VCaP (cell line): ENCODE measurements around the gene SMYD3.

Experiments used
- H3K27ac ChIP-seq: fragments of 450-650 bp; 2 replicates; pipeline ENCODE4 v1.5.1; 2017
- TF ChIP-seq, protein P1 (sequence below): fragments of 450-650 bp; conservative IDR thresholded peaks from 2 replicates; pipeline ENCODE4 v1.5.1; 2017; ENCODE audit warnings: mild to moderate bottlenecking, moderate library complexity

SMYD3 gene

GRCh38 chr1:246462986-246463385, 44.1 kb downstream of the SMYD3 start:
- no peak overlapping the region for H3K27ac ChIP-seq
- TF ChIP-seq, protein P1, sequence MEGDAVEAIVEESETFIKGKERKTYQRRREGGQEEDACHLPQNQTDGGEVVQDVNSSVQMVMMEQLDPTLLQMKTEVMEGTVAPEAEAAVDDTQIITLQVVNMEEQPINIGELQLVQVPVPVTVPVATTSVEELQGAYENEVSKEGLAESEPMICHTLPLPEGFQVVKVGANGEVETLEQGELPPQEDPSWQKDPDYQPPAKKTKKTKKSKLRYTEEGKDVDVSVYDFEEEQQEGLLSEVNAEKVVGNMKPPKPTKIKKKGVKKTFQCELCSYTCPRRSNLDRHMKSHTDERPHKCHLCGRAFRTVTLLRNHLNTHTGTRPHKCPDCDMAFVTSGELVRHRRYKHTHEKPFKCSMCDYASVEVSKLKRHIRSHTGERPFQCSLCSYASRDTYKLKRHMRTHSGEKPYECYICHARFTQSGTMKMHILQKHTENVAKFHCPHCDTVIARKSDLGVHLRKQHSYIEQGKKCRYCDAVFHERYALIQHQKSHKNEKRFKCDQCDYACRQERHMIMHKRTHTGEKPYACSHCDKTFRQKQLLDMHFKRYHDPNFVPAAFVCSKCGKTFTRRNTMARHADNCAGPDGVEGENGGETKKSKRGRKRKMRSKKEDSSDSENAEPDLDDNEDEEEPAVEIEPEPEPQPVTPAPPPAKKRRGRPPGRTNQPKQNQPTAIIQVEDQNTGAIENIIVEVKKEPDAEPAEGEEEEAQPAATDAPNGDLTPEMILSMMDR = no peak

- TF ChIP-seq, protein P1 = no peak
- H3K27ac ChIP-seq = no peak overlapping the region
Observed at GRCh38 chr1:246460406-246460805, 46.7 kb downstream of the SMYD3 start.

DNA sequence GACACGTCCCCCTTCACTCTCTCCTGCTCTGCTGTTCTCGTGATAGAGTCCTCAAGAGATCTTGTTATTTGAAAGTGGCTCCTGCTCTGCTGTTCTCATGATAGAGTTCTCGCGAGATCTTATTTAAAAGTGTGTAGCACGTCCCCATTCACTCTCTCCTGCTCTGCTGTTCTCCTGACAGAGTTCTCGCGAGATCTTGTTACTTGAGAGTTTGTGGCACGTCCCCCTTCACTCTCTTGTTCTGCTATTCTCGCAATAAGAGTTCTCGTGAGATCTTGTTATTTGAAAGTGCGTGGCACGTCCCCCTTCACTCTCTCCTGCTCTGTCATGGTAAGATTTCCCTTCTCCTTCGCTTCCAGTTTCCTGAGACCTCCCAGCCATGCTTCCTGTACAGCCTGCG, 47.9 kb downstream of the SMYD3 start:
- TF ChIP-seq, protein P1 = no peak

DNA sequence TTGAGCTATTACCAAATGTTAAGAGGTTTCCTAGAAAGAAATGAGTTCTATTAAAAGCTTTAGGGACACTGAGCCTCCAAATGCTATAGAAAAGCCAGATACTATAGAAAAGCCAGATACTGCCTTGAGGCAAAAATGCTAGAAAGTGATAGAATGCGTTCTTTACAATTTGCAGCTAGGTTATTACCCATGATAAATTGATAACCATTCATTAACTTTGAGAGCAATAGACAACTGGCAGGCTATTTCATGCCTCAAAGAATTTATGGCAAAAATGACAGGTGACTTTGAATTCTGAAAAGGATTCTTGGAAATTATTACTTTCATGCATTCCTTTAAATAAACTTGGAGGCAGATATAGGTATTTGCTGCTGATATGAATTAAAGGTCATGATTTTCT, 51.6 kb downstream of the SMYD3 start:
- TF ChIP-seq, protein P1 = no peak
- no peak overlapping the region; the same call in 1 of the 2 replicates for H3K27ac ChIP-seq

More for the DNA sequence above, 47.9 kb downstream of the SMYD3 start:
- H3K27ac ChIP-seq = no peak overlapping the region

DNA sequence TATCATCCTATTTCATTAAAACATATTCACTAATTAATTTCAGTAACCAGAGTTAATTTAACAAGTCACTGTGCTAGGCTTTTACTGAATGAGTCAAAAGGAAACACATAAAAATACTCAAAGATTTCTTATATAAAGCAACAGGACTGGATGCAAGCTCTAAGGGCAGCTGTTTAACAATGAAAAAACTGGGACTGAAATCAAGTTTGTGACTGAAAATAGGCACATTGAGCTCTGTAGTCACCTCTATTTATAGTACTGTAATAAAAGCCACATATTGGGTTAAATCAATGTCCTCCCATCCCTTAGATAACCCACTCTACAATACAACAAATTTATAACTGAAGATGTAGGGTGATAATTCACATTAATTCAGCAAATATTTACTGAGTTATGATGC, 52.4 kb downstream of the SMYD3 start:
- TF ChIP-seq, protein P1 = no peak
- H3K27ac ChIP-seq = no peak overlapping the region; the same call in 1 of the 2 replicates

DNA sequence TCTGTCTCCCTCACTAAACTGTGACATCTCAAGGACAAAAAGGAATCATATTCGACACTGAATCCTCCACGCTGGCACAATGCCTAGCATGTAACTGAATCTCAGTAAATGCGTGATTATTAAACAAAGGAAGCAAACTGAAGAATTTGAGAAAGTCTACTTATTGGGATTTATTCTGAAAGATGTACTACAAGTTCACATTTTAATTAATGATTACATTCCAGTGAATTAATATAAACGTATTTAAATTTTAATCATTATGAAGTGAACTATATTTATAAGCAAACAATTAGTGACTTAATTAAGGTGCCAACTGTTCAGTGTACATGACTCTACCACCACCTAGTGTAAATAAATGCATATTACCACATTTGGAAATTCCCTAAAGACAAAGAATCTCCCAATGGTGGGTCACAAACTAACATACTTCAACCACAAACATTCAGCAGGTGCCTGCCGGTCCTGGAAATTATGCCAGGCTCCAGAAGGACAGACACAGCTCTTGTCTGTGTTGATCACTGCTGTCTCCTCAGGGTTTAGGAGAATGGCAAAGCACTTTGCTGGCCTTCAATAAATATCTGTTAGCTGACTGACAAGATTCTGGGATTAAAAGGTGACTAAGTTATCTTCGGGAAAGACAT, 56.3 kb downstream of the SMYD3 start:
- TF ChIP-seq, protein P1 = peak; percentile 88
- H3K27ac ChIP-seq = peak overlapping the region; percentile 54; the same call in 1 of the 2 replicates

DNA sequence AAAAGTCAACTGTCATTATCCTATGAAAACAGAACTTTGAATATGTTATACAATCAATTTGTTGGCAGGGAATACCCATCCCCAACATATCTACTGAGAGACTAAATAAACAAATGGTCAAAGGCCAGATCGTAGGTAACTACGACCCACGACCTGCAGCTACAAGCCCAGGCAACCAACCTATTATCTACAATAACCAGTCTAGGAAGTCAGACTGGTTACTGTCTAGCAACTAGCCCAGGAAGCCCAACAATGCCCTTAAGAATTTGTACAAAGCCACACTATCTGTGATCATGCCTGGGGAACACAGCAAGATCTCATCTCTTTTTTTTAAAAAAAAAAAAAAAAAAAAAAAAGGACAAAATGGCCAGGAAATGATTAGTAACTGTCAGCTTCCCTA, 58.7 kb downstream of the SMYD3 start:
- no peak overlapping the region for H3K27ac ChIP-seq
- TF ChIP-seq, protein P1 = no peak
